H7 (cell line): ENCODE measurements around the gene CHMP3. TPM values are rescaled to one million over a fixed set of nuclear protein-coding genes. Genes with fewer than 3 reads are reported as not detected.
"Not testable (repeated sequence)": the region's sequence is repeated elsewhere in the genome, so short reads cannot be mapped to it uniquely, and the experiment has no call there.

Experiments used
- DNase-seq: peaks from one replicate; pipeline ENCODE4 v3.0.0; 2012
- H3K27me3 ChIP-seq: 2 replicates; pipeline ENCODE4 v1.6.0; 2011; ENCODE audit warnings: mild to moderate bottlenecking, low read length; ENCODE audit not compliant: control insufficient read depth, insufficient read depth
- H3K36me3 ChIP-seq: replicated peaks from 2 replicates; pipeline ENCODE4 v1.5.1; 2011; ENCODE audit warnings: low read length; ENCODE audit not compliant: control insufficient read depth, insufficient read depth
- H3K4me3 ChIP-seq: 2 replicates; pipeline ENCODE4 v1.5.1; 2011; ENCODE audit warnings: low read depth, mild to moderate bottlenecking, control low read depth, low read length, moderate library complexity; ENCODE audit not compliant: insufficient read depth
- total RNA-seq: library from RNA; depleted of rRNA; stranded (reverse); fragments of >200 nt; shearing (Covaris generic); gene quantifications from 2 replicates; pipeline ENCODE4 v1.2.3, GENCODE V29; 2014; rRNA removed

Gene CHMP3
- total RNA-seq = 11.2 and 12.6 TPM in 2 replicates

GRCh38 chr2:86562922-86563649 is at the start of gene CHMP3:
Gene CHMP3, minus strand, starts transcription at chr2:86563443. Its CDS starts 95 bp downstream, at chr2:86563348.
- Histone ChIP-seq H3K36me3 (no peaks in the 10 kb centered on the region), H3K4me3 (peak within 1 kb of the TSS; percentile 87), H3K27me3 (no peaks in the 10 kb centered on the region; the same call in 1 of the 2 replicates)
- peak; percentile 96 for DNase-seq

- DNase-seq = no peak
- Histone ChIP-seq H3K4me3 (no peak overlapping the region), H3K36me3 (0 out of 2 replicates have a peak, but pooled peaks cover 1% of the 10 kb centered on the region), H3K27me3 (no peaks in the 10 kb centered on the region)
Measured at GRCh38 chr2:86610871-86611270, 47.6 kb upstream of the CHMP3 start.

- Histone ChIP-seq H3K4me3 (no peak overlapping the region), H3K27me3 (no peaks in the 10 kb centered on the region), H3K36me3 (peaks cover 2% of the 10 kb centered on the region; the same call in 1 of the 2 replicates)
- no peak for DNase-seq
Measured at GRCh38 chr2:86608832-86609410, 45.7 kb upstream of the CHMP3 start.

GRCh38 chr2:86603905-86604304 is 40.7 kb upstream of the CHMP3 start:
- Histone ChIP-seq H3K4me3 (no peak overlapping the region), H3K36me3 (peaks cover 1% of the 10 kb centered on the region; the same call in 1 of the 2 replicates), H3K27me3 (no peaks in the 10 kb centered on the region)
- no peak for DNase-seq

- H3K36me3 ChIP-seq = no peaks in the 10 kb centered on the region
- no peaks in the 10 kb centered on the region for H3K27me3 ChIP-seq
- no peak for DNase-seq
- no peak overlapping the region for H3K4me3 ChIP-seq
Measured at GRCh38 chr2:86598966-86599365, 35.7 kb upstream of the CHMP3 start.

- H3K27me3 ChIP-seq = no peaks in the 10 kb centered on the region
- H3K4me3 ChIP-seq = no peak overlapping the region
- no peaks in the 10 kb centered on the region for H3K36me3 ChIP-seq
- no peak for DNase-seq
Measured at GRCh38 chr2:86596118-86596517, 32.9 kb upstream of the CHMP3 start.

GRCh38 chr2:86593266-86593665 is 30.0 kb upstream of the CHMP3 start:
- no peaks in the 10 kb centered on the region for H3K27me3 ChIP-seq
- H3K4me3 ChIP-seq = no peak overlapping the region
- no peaks in the 10 kb centered on the region for H3K36me3 ChIP-seq
- no peak for DNase-seq

- H3K4me3 ChIP-seq = no peak overlapping the region
- no peaks in the 10 kb centered on the region for H3K36me3 ChIP-seq
- DNase-seq = no peak
- H3K27me3 ChIP-seq = no peaks in the 10 kb centered on the region
Measured at GRCh38 chr2:86592547-86593230, 29.4 kb upstream of the CHMP3 start.

GRCh38 chr2:86589701-86590100 is 26.5 kb upstream of the CHMP3 start:
- H3K36me3 ChIP-seq, H3K27me3 ChIP-seq, DNase-seq, H3K4me3 ChIP-seq: not testable (repeated sequence)

- H3K27me3 ChIP-seq = no peaks in the 10 kb centered on the region
Measured at GRCh38 chr2:86584151-86584913, 21.1 kb upstream of the CHMP3 start.

GRCh38 chr2:86580560-86580959 is 17.3 kb upstream of the CHMP3 start:
- Histone ChIP-seq H3K4me3 (no peak overlapping the region), H3K36me3 (no peaks in the 10 kb centered on the region), H3K27me3 (no peaks in the 10 kb centered on the region)
- no peak for DNase-seq

More at GRCh38 chr2:86584151-86584913, 21.1 kb upstream of the CHMP3 start:
- no peak for DNase-seq
- Histone ChIP-seq H3K36me3 (no peaks in the 10 kb centered on the region), H3K4me3 (no peak overlapping the region)

GRCh38 chr2:86577817-86578456 is 14.7 kb upstream of the CHMP3 start:
- Histone ChIP-seq H3K4me3 (no peak overlapping the region), H3K27me3 (no peaks in the 10 kb centered on the region), H3K36me3 (no peaks in the 10 kb centered on the region)
- DNase-seq = no peak

GRCh38 chr2:86570059-86570458 is 6.8 kb upstream of the CHMP3 start:
- DNase-seq = no peak
- H3K4me3 ChIP-seq = no peak overlapping the region
- no peaks in the 10 kb centered on the region; the same call in 1 of the 2 replicates for H3K27me3 ChIP-seq
- H3K36me3 ChIP-seq = no peaks in the 10 kb centered on the region

- Histone ChIP-seq H3K36me3 (no peaks in the 10 kb centered on the region), H3K27me3 (no peaks in the 10 kb centered on the region; the same call in 1 of the 2 replicates), H3K4me3 (no peak overlapping the region)
- no peak for DNase-seq
Measured at GRCh38 chr2:86566821-86567190, 3.6 kb upstream of the CHMP3 start.
